ENCODE measurements around the gene CORO2A.

The CORO2A gene

GRCh38 chr9:98185611-98186171, 6.7 kb downstream of the CORO2A start:
- no peak overlapping the region for H3K27ac ChIP-seq (ENCODE audit: low read depth, low read length)
- H3K27me3 ChIP-seq (ENCODE audit: control insufficient read depth, low read length), result peaks cover 16% of the 10 kb centered on the region
- H3K9me3 ChIP-seq (ENCODE audit: control insufficient read depth, insufficient read depth, low read length), result no peaks in the 10 kb centered on the region
- H3K4me1 ChIP-seq (ENCODE audit: control insufficient read depth, low read length), result no peaks in the 10 kb centered on the region
- H3K4me3 ChIP-seq (ENCODE audit: low read length), result no peak overlapping the region
- TF ChIP-seq EZH2phosphoT487 (IDR thresholded peaks at IDR 0.05; ENCODE audit: borderline replicate concordance, low read length) (no peak), CTCF (IDR thresholded peaks at IDR 0.05; ENCODE audit: low read depth, low read length, poor library complexity, severe bottlenecking) (no peak)
- no peaks in the 10 kb centered on the region for H3K79me2 ChIP-seq (ENCODE audit: control insufficient read depth, low read length)
- H3K36me3 ChIP-seq (ENCODE audit: control insufficient read depth, low read length), result no peaks in the 10 kb centered on the region
- no peak overlapping the region for H3K4me2 ChIP-seq (ENCODE audit: low read length)
- no peaks in the 10 kb centered on the region for H3K9me2 ChIP-seq (replicated peaks; ENCODE audit: control insufficient read depth, low read length)
- H4K20me1 ChIP-seq (ENCODE audit: control insufficient read depth, insufficient read depth, low read depth, low read length), result no peaks in the 10 kb centered on the region
- H3F3A ChIP-seq (ENCODE audit: control insufficient read depth, insufficient read depth), result no peaks in the 10 kb centered on the region

DNA sequence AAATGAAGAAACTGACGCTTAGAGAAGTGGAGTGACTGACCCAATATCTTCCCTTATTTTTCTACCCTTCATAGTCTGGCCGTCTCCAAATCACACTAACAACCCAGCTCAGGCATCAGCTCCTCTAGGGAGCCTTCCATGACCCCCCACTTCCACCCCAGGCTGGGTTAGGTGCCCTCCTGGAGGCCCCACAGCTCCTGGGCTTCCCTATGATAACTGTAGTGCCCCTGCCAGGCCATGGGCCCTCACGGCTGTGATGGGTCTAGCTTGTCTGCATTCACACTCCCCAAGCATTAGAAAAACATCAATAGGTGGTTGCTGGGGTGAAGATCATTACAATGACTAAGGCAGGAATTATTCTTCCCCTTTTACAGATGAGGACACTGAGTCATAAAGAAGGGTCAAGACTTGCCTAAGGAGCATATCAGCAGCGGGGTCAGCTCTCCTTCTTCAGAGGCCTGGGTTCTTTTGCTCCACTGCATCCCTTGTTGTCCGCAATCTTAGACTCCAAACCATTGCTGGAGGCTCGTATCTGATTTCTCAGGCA, 7.3 kb downstream of the CORO2A start:
- H3K79me2 ChIP-seq (ENCODE audit: control insufficient read depth, low read length), result no peaks in the 10 kb centered on the region
- TF ChIP-seq CTCF (IDR thresholded peaks at IDR 0.05; ENCODE audit: low read depth, low read length, poor library complexity, severe bottlenecking) (no peak), EZH2phosphoT487 (IDR thresholded peaks at IDR 0.05; ENCODE audit: borderline replicate concordance, low read length) (no peak)
- no peaks in the 10 kb centered on the region for H4K20me1 ChIP-seq (ENCODE audit: control insufficient read depth, insufficient read depth, low read depth, low read length)
- no peaks in the 10 kb centered on the region for H3K4me1 ChIP-seq (ENCODE audit: control insufficient read depth, low read length)
- H3F3A ChIP-seq (ENCODE audit: control insufficient read depth, insufficient read depth), result no peaks in the 10 kb centered on the region
- no peaks in the 10 kb centered on the region for H3K9me2 ChIP-seq (replicated peaks; ENCODE audit: control insufficient read depth, low read length)
- H3K27me3 ChIP-seq (ENCODE audit: control insufficient read depth, low read length), result peaks cover 10% of the 10 kb centered on the region
- no peak overlapping the region for H3K27ac ChIP-seq (ENCODE audit: low read depth, low read length)
- H3K36me3 ChIP-seq (ENCODE audit: control insufficient read depth, low read length), result no peaks in the 10 kb centered on the region
- H3K4me3 ChIP-seq (ENCODE audit: low read length), result no peak overlapping the region
- H3K4me2 ChIP-seq (ENCODE audit: low read length), result no peak overlapping the region
- no peaks in the 10 kb centered on the region for H3K9me3 ChIP-seq (ENCODE audit: control insufficient read depth, insufficient read depth, low read length)

- Histone ChIP-seq H3K9me2 (replicated peaks; ENCODE audit: control insufficient read depth, low read length) (no peaks in the 10 kb centered on the region), H3K9me3 (ENCODE audit: control insufficient read depth, insufficient read depth, low read length) (no peaks in the 10 kb centered on the region), H3K36me3 (ENCODE audit: control insufficient read depth, low read length) (no peaks in the 10 kb centered on the region), H3K79me2 (ENCODE audit: control insufficient read depth, low read length) (no peaks in the 10 kb centered on the region), H4K20me1 (ENCODE audit: control insufficient read depth, insufficient read depth, low read depth, low read length) (no peaks in the 10 kb centered on the region), H3K4me2 (ENCODE audit: low read length) (no peak overlapping the region), H3K4me3 (ENCODE audit: low read length) (no peak overlapping the region), H3F3A (ENCODE audit: control insufficient read depth, insufficient read depth) (no peaks in the 10 kb centered on the region), H3K27ac (ENCODE audit: low read depth, low read length) (no peak overlapping the region), H3K4me1 (ENCODE audit: control insufficient read depth, low read length) (no peaks in the 10 kb centered on the region), H3K27me3 (ENCODE audit: control insufficient read depth, low read length) (peaks cover 5% of the 10 kb centered on the region)
- TF ChIP-seq EZH2phosphoT487 (IDR thresholded peaks at IDR 0.05; ENCODE audit: borderline replicate concordance, low read length), result no peak
- TF ChIP-seq CTCF (IDR thresholded peaks at IDR 0.05; ENCODE audit: low read depth, low read length, poor library complexity, severe bottlenecking), result no peak
Observed at GRCh38 chr9:98184326-98184725, 8.1 kb downstream of the CORO2A start.
